HG02870 (cell line): ENCODE results near the gene LSS.
"Not testable (repeated sequence)": the region's sequence is repeated elsewhere in the genome, so short reads cannot be mapped to it uniquely, and the experiment has no call there.

Experiments used
- ATAC-seq: cut with Tn5 transposase; IDR thresholded peaks from one replicate; pipeline ENCODE4 v1.9.1; 2021; ENCODE audit warnings: mild to moderate bottlenecking, moderate library complexity; ENCODE audit not compliant: unreplicated experiment

The LSS gene

DNA sequence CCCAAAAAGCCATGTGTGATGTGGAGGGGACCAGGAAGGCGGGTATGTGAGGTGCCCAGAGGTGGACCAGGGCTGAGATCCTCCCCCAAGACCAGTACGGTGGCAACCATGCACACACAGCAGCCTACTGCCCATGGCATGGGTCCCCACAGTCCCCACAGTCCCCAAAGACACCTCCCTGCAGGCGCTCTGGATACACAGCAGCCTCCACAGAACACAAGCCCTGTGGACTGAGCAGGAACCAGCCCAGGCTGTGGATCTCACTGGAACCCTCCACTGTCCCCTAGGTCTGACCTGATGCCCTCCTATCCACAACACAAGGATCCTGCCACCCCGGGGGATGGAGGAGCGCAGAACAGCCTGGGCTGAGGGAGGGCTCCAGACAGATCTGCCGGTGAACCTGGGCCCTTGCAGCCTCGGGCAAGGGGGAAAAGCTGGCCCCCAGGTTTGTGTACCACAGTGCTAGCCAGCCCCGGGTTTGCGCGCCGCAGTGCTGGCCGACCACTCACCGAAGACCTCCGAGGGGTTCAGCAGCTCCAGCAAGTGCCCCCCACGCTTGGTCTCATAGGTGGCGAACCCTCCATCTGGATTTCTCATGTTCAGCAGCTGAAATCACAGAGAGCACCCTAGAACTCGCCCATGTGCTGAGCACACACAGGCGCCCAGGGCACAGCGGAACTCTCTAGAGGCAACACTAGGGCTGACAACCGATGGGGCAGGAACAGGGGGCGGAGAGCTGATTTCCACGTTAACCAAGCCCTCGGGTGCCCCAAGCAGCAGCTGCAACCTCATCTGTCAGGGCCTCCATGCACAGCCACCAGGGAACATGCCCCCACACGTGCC is 22.2 kb downstream of the LSS start:
- no peak for ATAC-seq

DNA sequence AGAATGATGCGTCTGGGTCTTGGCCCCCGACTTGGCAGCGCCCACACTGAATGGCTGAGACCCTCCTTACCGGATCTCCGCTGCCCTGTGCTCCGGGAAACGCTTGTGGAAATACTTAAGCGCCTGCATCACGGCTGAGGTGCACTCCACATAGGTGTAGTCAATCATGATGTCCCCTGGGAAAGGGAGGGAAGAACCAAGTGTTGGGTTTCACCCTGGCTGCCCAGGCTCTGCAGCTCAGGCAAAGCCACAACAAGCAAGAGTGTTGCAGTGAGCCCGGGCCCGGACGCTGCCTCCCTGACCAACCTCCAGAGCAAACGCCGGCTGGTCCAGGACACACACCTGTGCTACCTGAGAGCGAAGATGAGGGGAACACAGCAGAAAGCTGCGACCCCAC is 22.8 kb downstream of the LSS start:
- no peak for ATAC-seq

- no peak for ATAC-seq
Measured at GRCh38 chr21:46205166-46205565, 23.4 kb downstream of the LSS start.

- ATAC-seq: no peak
Measured at GRCh38 chr21:46203203-46203600, 25.4 kb downstream of the LSS start.

DNA sequence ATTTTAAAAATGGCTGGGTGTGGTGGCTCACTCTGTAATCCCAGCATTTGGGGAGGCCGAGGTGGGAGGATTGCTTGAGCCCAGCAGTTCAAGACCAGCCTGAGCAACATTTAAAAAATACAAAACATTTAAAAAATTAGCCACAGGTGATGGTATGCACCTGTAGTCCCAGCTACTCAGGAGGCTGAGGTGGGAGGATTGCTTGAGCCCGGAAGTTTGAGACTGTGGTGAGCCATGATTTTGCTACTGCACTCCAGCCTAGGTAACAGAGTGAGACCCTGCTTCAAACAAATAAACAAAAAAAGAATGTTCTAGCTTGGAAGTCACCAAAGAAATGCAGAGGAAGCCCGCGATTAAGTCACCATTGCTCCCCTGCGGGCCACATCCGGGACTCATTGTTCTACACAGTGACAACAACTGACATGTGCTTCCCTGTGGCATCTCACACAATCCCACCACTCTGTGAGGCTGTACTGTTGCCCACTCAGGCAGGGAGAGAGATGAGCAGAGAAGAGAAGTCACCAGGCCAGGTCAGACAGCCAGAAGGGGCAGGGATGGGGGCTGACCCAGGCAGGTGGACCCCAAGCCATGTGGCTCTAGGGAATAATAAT is 25.9 kb downstream of the LSS start:
- ATAC-seq: no peak

GRCh38 chr21:46200877-46201803 is 27.4 kb downstream of the LSS start:
- ATAC-seq: not testable (repeated sequence)

GRCh38 chr21:46199436-46200373 is 28.9 kb downstream of the LSS start:
- ATAC-seq: no peak

DNA sequence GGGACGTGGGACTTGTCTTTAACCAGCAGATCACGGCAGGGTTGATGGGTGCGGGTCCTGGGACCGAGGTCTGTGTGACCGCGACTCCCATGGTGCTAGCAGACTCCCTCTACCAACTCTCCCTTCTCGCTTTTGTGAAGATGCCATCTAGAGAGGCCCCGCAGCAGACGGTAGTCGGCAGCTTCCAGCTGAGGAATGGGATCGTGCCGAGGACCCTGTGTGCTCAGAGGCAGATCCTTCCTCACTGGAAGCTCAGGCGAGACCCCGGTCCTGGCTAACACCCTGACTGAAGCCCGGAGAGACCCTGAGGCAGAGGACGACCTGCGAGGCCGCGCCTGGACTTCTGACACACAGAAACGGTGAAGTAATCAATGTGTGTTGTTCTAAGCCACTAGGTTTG is 31.8 kb downstream of the LSS start:
- ATAC-seq: no peak

- ATAC-seq: no peak
Measured at GRCh38 chr21:46195595-46196195, 32.9 kb downstream of the LSS start.

DNA sequence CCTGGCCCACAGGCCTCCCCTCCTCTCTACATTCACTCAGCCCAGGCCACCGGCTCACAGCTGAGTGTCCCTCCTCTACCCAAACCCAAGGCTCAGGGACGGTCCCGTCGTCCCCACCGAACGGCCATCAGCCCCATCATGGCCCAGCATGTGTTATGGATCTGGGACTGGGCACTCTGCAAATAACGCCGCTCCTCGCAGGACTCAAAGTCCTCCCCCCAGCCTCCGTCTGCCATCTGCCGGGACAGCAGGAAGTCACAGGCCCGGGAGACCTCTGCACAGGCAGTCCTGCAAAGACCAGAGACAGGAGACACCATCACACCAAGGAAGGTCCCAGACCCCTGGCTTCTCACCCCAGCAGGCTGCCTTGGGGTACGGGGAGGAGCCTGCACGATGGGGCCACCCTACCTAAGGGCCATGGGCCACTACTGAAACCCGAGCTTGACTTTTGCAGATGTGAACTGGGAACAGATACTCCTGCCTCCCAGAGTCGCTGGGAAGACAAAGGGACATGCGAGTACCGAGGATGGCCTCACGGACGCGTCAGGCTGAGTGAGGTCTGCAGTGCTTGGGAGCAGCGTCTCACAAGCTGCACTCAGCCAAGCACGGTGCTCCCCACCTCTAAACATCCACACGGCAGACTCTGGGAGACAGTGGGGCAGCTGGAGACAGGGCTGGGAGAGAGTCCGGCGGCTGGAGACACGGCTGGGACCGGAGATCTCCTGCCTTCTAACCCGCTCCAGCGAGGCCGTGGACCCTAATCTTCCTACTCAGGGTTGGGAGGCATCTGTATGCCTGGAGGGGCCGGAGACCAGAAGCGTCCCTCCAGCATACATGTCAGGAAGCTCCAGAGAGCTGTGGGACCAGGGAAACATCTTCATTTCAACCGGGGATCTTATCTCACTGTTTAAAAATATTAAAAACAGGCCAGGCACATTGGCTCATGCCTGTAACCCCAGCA is 33.9 kb downstream of the LSS start:
- no peak for ATAC-seq

GRCh38 chr21:46193829-46194373 is 34.7 kb downstream of the LSS start:
- no peak for ATAC-seq

- ATAC-seq: no peak
Measured at GRCh38 chr21:46191686-46192575, 36.6 kb downstream of the LSS start.

DNA sequence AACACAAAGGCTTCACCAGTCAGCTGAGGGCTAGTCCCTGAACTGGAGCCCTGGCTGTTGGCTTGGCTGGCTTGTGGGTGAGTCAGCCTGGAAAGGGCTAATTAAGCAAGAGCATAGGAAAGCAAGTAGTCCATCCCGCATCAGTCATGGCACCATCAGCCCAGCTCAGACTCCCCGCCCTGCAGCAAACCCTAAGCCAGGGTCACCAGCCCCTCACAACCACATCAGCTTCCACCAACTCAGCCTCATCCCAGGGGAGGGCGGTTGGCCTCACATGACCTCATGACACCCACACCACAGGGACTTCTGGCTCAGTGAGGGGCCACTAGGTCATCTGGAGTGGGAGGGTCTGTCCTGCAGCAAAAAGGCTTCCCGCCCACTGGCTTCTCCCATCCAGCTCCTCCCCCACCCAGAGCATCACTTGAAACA is 37.3 kb downstream of the LSS start:
- ATAC-seq: no peak

GRCh38 chr21:46190491-46191131 is 38.0 kb downstream of the LSS start:
- ATAC-seq: no peak

DNA sequence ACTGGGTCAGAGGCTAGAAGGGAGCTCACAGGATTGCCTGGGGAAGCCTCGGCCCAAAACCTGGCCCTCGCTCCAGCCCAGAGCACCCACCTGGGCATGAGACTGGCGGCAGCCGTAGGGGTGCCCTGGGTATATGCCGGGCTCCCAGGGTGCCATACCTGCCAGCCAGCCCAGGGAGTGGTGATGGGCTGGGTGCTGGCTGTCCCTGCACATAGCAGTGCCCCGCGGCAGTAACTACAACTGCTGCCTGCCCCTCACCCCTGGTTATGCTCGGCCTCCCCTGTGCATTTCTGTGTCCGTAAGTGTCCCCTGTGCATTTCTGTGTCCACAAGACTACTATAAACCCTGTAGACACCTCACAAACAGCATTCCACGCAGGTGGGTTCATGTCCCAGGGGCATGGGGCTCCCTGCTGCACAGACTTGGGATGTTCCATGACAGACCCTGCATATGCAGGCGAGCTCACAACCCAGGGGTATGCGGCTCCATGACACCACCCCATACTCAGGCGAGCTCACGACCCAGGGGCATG is 38.5 kb downstream of the LSS start:
- no peak for ATAC-seq

DNA sequence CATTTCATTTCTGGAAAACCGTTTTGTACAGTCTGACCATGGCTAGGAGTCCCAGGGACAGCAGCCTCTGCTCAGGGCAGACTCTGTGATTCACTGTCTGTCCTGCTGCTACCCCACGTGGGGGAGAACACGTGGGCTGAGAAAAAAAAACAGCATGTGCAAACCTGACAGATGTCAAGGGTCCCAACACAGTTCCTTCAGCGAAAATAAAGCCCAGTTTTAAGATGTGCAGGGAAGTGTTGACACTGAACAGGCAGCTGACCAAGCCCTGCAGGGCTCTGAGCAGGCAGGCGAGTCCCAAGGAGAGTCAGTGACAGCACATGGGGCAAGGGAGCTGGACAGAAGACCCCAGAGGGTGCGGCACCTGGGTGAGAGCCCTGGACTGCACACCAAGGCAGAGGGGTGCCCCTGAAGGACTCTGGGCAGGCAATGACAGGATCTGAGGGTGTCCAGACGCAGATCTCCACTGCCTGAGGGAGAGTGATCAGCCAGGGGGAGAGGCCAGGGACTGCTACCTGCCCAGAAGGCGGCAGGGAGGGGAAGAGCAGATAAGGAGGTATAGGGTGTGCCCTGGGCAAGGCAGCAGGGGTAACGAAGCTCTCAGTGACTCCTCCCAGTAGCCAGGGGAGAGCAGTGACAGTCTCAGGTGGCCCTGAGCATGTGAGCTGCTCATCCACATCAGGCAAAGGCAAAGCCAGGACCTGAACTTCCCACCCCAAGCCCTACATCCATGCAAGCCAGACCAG is 39.2 kb downstream of the LSS start:
- ATAC-seq: no peak
